HG03159 (cell line): ENCODE data around the gene ANKRD45.
"Not testable (repeated sequence)": the region's sequence is repeated elsewhere in the genome, so short reads cannot be mapped to it uniquely, and the experiment has no call there.

ENCODE experiments used
- ATAC-seq: cut with Tn5 transposase; IDR thresholded peaks from one replicate; pipeline ENCODE4 v1.9.1; 2021; ENCODE audit warnings: mild to moderate bottlenecking, moderate library complexity; ENCODE audit not compliant: unreplicated experiment

The ANKRD45 gene

DNA sequence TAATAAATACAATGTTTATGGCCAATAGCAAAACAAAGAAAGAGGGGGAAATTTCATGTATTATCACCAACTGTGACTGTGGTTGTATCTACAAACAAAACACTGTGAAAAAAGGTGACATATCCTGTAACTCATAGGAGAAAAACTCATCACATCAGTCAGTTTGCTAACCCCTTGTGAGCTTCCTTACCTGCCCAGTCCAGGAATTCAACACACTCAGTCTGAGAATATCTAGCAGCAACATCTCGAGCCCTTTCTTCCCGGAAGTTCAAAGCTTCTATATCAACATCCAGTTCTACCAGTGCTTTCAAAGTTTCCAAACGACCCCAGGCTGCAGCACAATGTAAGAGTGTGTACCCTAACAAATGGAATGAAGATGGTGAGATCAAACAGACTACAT, 23.0 kb downstream of the ANKRD45 start:
- no peak for ATAC-seq

DNA sequence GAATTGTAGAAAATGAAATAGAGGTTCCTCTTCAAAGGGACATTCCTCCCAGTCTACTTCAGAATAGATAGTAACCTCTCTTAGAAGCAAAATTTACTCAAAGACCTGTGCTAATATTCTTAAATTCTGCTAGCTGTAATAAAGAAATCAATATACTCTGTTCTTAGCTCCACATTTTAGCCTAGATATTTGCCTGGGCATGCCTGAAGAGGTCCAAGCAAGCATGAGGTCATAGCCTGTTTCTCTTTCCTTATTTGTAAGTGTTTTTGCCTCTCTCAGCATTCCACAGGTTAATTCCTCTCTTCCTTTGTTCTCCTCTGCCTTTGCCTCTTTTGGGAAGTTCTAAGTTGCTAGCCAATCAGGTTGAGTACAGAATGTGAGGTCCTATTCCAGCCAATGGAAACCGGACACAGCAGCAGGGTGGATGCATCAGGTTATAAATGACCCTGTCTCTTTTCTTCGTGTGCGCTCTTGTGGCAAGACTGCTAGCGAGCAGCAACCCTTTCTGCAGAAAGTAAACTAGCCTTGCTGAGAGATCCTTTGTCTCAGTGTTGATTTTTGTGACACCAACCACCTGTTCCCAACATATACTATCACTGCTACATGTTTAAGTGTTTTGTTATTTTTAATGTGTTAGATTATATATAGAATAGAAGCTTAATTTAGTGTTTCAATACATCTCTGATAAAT, 27.1 kb downstream of the ANKRD45 start:
- not testable (repeated sequence) for ATAC-seq

DNA sequence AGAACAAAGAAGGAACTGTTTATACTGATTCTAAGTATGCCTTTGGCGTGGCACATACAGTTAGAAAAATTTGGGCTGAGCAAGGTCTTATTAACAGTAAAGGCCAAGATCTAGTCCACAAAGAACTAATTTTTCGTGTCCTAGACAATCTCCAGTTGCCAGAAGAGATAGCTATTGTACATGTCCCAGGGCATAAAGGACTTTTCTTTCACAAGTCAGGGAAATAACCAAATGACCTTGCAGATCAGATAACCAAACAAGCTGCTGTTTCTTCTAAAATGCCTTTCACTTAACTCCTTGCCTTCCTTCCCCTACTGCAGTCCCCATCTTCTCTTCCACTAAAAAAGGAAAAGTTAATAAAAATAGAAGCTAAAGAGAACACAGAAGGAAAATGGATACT, 30.5 kb downstream of the ANKRD45 start:
- ATAC-seq: no peak

DNA sequence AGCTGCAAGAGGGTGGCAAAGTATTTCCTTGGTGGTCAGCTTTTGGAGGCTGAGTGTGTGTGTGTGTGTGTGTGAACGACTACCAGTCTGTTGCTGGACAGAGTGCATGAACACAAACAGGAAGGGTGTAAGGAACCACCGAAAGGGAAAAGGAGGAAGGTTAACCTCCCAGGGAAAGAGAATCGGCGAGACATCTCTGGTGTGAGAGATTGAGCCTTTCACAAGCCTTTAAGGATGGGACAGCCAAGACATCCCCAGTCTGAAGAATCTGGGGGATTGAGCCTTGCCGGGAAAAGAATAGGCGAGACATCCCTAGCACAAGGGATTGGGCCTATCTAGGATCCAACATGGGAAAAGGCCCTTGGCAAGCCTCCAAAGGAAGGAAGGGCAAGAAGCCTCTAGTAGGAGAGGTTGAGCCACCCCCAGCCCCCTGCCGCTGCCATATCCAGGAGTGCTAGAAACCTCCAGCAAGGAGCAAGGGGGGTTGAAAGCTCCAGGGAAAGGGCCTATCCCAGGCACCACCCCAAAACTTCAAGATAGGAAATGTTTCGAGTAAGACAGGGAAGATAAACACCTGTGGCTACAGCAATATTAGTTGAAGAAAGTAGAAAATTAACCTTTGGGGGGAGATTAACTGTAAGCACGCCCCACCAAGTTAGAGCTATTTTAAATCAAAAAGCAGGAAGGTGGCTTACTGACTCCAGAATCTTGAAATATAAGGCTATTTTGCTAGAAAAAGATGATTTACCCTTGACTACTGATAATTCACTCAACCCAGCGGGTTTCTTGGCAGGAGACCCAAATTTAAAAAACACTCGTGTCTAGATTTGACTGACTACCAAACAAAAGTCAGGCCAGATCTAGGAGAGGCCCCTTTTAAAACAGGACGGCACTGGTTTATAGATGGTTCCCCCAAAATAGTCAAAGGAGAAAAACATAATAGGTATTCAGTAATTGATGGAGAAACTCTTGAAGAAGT, 31.3 kb downstream of the ANKRD45 start:
- no peak for ATAC-seq

DNA sequence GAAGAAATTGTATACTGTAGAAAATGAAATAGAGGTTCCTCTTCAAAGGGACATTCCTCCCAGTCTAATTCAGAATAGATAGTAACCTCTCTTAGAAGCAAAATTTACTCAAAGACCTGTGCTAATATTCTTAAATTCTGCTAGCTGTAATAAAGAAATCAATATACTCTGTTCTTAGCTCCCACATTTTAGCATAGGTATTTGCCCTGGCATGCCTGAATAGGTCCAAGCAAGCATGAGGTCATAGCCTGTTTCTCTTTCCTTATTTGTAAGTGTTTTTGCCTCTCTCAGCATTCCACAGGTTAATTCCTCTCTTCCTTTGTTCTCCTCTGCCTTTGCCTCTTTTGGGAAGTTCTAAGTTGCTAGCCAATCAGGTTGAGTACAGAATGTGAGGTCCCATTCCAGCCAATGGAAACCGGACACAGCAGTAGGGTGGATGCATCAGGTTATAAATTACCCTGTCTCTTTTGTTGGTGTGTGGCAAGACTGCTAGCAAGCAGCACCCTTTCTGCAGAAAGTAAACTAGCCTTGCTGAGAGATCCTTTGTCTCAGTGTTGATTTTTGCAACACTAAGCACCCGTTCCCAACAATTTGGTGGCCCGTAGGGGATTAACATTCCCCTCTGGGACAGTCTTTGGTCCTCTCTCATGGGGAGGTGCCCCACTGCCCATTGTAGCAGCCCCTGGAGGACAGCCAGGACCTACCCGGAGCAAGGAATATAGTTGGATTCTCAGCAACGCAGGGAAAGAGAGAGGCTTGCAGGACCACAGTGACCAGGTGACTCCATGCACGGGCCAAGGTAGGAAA, 32.2 kb downstream of the ANKRD45 start:
- ATAC-seq: not testable (repeated sequence)

DNA sequence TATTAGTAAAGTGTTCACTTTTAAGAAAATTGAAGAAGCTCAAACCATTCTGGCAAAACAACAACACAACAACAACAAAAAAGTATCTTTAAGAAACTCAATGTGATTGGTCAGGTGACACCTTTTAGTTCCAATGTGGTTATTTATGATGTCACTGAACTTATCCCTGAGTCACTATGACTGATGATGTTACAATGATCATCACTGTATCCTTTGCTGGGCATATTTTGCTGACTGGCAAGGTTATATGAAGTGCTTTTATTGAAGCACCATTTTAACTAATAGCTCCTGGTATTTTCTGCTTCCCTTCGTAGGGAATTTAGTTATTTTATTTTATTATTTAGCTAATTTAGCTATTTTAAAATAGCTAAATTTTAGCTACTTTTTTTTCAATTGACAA, 34.5 kb downstream of the ANKRD45 start, which contains the start of gene TEX50:
TEX50 (plus strand) TSS at position 223 of the 400 bp plus-strand sequence. CDS start 184 bp downstream, outside the sequence.
- no peak for ATAC-seq

DNA sequence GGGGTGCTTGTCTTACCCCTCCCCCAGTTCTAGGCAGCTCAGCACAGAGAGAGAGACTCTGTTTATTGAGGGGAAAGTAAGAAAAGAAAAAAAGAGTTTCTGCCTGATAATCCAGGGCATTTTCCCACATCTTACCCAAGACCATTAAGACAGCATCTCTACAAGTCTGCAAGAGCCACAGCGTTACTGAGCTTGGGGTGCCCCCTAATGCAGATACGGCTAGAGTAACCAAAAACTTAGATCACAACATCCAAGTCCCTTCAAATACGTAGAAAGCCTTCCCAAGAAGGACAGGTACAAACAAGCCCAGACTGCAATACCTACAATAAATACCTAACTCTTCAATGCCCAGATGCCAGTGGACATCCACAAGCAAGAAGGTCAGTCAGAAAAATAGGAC, 40.8 kb downstream of the ANKRD45 start:
- no peak for ATAC-seq

DNA sequence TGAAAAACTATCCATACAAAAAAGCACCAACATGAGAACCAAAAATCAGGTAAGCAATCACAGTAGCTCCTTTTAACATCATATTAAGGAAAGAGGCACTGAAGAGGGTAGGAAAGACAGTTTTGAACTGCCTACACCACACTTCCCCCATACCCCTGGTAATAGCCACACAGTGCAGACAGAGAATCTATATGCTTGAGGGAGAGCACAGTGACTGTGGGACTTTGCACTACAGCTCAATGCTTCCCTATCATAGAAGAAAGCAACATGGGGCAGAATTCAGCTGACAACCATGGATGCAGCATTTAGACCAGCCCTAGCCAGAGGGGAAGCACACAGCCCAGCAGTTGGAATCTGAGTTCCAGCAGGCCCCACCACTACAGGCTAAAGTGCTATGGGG, 42.4 kb downstream of the ANKRD45 start:
- no peak for ATAC-seq

DNA sequence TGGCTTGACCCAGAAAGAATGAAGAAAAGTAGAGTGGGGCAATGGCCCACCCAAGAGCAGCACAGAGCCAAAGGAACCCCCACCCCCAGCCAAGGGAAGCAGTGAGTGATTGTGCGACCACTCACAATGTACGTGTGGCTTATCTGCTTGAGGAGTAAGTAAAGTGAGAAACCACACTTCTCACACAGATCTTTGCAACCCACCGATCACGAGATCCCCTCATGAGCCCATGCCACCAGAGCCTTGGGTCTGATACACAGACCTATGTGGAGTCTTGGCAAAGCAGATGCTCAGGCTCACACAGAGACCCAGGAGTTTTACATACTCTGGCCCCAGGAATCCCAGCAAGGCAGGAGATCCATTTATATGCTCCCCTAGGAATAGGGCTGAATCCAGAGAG, 52.8 kb downstream of the ANKRD45 start:
- no peak for ATAC-seq

DNA sequence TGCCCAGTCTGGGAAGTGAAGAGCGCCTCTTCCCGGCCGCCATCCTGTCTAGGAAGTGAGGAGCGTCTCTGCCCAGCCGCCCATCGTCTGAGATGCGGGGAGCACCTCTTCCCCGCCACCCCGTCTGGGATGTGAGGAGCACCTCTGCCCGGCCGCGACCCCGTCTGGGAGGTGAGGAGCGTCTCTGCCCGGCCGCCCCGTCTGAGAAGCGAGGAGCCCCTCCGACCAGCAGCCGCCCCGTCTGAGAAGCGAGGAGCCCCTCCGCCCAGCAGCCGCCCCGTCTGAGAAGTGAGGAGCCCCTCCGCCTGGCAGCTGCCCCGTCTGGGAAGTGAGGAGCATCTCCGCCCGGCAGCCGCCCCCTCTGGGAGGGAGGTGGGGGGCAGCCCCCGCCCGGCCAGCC, 56.6 kb downstream of the ANKRD45 start:
- not testable (repeated sequence) for ATAC-seq

DNA sequence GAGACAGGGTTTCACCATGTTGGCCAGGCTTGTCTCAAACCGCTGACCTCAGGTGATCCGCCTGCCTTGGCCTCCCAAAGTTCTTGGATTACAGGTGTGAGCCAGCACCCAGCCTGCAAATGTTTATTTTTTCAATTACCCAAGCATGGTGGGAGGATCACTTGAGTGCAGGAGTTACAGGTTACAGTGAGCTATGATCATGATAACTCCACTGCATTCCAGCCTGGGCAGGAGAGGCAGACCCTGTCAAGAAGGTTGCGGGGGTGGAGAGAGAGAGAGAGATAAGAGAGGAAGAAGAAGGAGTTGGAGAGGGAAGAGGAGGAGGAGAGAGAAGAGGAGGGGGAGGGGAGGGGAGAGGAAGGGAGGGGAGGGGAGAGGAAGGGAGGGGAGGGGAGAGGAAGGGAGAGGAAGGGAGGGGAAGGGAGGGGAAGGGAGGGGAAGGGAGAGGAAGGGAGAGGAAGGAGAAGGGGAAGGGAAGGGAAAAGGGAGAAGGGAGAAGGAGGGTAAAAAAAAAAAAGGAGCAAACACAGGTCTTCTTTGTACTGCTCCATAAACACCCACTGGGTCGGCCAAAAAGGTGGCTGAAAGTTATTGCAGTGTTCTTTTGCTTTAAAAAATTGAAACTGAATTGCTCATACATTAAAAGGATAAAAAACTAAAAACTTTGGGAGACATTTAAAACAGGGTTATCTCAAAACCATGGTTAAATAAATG, 61.0 kb downstream of the ANKRD45 start:
- no peak for ATAC-seq

DNA sequence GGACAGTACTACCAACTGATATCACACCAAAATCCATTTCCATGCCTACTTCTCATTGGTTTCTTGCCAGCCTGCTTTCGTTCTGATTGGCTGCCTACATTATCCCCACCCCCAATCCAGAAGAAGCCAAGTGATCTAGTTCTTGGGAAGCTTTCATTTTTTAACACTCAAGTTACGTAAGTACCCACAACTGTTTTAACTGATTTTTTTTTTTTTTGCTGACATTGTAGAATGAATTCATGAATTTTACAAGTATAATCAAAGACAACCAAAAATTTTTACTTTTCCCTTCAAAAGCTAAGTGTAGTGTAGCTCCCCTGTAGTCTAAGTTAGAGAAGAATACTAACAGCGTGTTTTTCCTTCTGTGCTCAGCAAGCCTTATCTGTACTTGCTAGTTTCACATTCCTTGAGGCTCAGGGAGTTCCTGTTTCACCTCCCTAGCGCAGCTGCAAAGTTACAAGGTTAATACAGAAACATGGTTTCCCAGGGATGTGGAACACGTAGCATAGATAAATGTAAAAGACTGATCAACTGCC, 66.5 kb downstream of the ANKRD45 start, which contains the start of gene SLC9C2:
SLC9C2 (minus strand) TSS at position 17 of the 536 bp plus-strand sequence. CDS start 1,296 bp downstream, outside the sequence.
- no peak for ATAC-seq

DNA sequence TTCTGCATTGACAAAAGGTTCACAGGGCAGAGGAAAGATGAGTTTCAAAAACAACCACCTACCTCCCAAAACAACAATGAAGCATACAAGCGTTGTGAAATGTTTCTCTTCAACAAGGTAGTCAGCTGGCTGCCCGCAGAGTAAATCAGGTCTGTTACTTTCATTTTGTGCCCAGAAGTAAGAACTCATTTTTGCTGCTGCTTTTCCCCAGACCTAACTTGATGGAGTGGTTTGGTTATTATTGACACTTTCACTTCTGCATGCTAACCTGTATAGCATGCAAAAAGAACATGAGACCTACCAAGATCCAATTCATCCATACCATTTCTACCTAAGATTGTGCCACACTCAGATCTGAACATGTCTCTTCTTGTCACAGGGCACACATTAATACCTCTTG, 68.1 kb downstream of the ANKRD45 start:
- peak; percentile 70 for ATAC-seq

DNA sequence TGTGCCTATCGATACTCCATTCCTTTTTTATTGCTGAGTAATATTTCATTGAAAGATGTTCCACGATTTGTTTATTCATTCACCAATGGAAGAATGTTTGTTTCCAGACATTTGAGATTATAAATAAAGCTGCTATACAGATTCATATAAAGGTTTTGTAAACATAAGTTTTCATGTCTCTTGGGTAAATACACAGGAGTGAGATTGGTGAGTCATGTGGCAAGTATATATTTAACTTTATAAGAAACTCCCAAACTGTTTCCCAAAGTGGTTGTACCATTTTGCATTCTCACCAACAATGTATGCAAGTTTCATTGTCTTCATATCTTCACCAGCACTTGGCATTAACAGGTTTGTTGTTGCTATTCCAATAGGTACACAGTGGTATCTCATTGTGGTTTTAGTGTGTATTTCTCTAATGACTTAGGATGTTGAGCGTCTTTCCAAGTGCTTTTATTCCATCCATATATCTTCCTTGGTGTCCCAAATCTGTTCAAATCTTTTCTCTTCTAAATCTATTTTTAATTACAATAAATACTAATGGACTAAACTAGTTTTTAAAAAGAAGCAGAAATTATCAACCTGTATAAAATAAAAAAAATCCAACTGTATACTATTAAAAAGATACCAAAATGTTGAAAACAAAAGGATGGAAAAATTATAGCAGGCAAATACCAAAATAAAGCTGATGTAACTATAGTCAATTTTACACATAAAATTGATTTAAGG, 73.4 kb downstream of the ANKRD45 start:
- no peak for ATAC-seq

DNA sequence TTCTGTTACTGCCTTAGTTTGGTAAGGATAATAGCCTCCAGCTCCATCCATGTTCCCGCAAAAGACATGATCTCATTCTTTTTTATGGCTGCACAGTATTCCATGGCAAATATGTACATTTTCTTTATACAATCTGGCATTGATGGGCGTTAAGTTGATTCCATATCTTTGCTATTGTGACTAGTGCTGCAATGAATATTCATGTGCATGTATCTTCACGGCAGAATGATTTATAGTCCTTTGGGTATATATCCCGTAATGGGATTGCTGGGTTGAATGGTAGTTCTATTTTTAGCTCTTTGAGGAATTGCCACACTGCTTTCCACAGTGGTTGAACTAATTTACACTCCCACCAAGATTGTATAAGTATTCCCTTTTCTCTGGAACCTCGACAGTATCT, 78.5 kb downstream of the ANKRD45 start:
- ATAC-seq: not testable (repeated sequence)

DNA sequence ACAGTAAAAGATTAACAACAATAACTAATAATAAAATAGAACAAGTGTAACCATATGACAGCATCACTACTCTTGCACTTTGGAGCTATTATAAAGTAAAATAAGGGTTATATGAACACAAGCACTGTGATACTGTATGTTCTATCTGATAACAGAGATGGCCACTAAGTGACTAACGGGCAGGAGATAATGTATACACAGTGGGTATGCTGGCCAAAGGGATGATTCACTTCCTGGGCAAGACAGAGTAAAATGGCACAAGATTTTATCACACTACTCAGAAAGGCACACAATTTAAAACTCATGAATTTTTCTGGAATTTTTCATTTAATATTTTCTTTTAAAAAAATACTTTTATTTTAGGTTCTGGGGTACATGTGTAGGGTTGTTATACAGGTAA, 79.1 kb downstream of the ANKRD45 start:
- no peak for ATAC-seq

DNA sequence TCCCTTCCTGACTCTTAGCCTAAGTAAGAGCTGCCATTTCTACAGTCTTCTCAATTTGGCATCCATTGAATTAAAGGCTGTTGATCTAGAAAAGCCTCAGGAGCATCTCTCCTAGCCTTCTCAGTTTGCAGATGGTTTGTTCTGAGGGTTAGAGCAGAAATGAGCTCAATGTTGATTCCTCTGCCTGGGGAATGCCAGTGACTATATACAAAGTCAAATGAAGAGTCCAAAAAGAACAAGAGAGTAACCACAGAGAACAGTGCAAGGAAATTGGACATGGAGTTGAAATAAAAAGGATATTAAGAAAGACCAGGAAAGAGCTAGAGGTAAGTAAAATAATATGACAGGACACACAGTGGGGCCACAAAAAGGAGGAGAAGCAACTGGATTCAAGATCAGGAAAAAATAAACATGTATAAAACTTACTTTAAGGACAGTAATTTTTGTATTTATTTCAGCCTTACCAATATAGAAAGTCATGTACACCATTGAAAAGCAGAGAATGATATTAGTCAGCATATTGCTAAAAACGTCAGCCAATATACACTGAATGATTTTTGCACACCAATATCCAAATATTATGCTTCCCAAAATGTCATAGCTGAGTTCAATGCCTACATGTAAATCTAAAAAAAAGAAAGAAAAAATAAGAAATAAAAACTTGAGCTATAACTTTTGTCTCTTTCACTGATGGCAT, 88.1 kb downstream of the ANKRD45 start:
- no peak for ATAC-seq

DNA sequence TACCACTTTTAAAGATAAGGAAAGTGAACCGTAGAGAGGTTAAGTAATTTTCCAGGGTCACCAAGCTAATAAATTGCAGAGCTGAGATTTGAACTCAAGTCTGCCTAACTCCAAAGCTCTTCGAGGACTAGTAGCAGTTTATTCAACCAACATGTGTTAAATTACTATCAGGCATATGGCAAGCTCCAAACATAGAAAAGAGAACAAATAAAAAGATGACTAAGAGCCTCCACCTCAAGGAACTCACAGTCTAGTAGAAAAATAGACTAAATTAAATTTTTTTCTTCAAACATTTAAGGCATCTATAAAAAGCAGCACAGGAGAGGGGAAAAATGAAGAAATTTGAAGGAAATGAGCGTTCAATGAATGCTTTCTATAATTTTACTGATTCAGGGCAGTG, 89.0 kb downstream of the ANKRD45 start:
- no peak for ATAC-seq

DNA sequence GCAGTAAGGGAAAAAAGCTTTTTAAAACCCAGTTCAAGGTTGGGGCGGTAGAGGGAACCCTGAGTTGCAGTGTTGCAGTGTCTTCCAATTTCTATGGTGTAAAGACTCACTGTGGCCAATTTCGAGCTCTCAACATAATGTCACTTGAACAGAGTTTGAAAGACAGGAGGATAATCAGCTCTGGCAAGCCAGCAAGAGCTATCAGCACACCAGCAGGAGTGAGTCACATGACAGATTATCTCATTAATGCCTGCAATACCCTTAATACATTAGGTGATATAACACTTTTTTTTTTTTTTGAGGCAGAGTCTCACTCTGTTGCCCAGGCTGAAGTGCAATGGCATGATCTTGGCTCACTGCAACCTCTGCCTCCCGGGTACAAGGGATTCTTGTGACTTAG, 89.6 kb downstream of the ANKRD45 start:
- ATAC-seq: no peak
